H1 (cell line): ENCODE measurements around the gene PRDX2. TPM values are rescaled to one million over a fixed set of nuclear protein-coding genes. Genes with fewer than 3 reads are reported as not detected.
A peak's percentile ranks its signal among the peaks of the same experiment; 100 is the strongest.

Experiments
- BRCA1 ChIP-seq: IDR thresholded peaks from 2 replicates; pipeline ENCODE4 v1.6.1; 2012; ENCODE audit warnings: low read depth, low read length, improper control_type of control experiment
- CHD2 ChIP-seq: IDR thresholded peaks from 2 replicates; pipeline ENCODE4 v1.6.1; 2012; ENCODE audit warnings: low read length, improper control_type of control experiment
- GTF2F1 ChIP-seq: IDR thresholded peaks from 2 replicates; pipeline ENCODE4 v1.6.1; 2012; ENCODE audit warnings: low read depth, low read length, improper control_type of control experiment, borderline replicate concordance
- MAFK ChIP-seq: IDR thresholded peaks from 2 replicates; pipeline ENCODE4 v1.6.1; 2012; ENCODE audit warnings: low read depth, mild to moderate bottlenecking, improper control_type of control experiment, low read length
- PHF8 ChIP-seq: fragments of 200-600 bp; sonication (generic); conservative IDR thresholded peaks from 2 replicates; pipeline ENCODE4 v1.7.1; 2012; ENCODE audit warnings: low read depth, mild to moderate bottlenecking, inconsistent platforms, low read length, moderate library complexity
- SIN3A ChIP-seq, 2 experiments: IDR thresholded peaks in 1 of 2; conservative IDR thresholded peaks in 1 of 2; 2 replicates each; pipeline ENCODE4 v1.6.1; 2011 to 2012; ENCODE audit warnings: low read length in 2 of 2, improper control_type of control experiment in 1 of 2, low read depth in 1 of 2, mild to moderate bottlenecking in 1 of 2
- SIX5 ChIP-seq: IDR thresholded peaks from 2 replicates; pipeline ENCODE4 v1.6.1; 2011; ENCODE audit warnings: mild to moderate bottlenecking, low read depth, low read length
- TAF1 ChIP-seq: IDR thresholded peaks from 2 replicates; pipeline ENCODE4 v1.6.1; 2011; ENCODE audit warnings: mild to moderate bottlenecking, low read depth, low read length
- ZNF274 ChIP-seq: IDR thresholded peaks from 2 replicates; pipeline ENCODE4 v1.7.0; 2012; ENCODE audit warnings: low read length, borderline replicate concordance; ENCODE audit errors: extremely low read depth
- polyA plus RNA-seq, 7 experiments: library from polyadenylated mRNA; depleted of rRNA in 3 of 7; stranded (reverse) in 5 of 7; unstranded in 2 of 7; fragments of >200 nt in 5 of 7; fragments of 200-250 nt in 2 of 7; gene quantifications; 1 replicate in 5 of 7; 2 replicates in 1 of 7; 4 replicates in 1 of 7; pipeline versions ENCODE4 v1.2.1 to v1.2.3, GENCODE V29; 2011 to 2013; ENCODE audit warnings: missing spikeins in 2 of 7, mixed read lengths in 2 of 7
- total RNA-seq: library from RNA; stranded (reverse); fragmentation: NEBNext Ultra II Directional; extraction: Animal tissue kit (Norgen Biotek cat#: 25700); gene quantifications from 2 replicates; pipeline ENCODE4 v1.2.1, GENCODE V29; 2021
- TF ChIP-seq, protein P1 (sequence below): fragments of 300-600 bp; sonication (generic); IDR thresholded peaks from 2 replicates; pipeline ENCODE4 v1.7.1; 2012; ENCODE audit warnings: low read length, moderate library complexity, mild to moderate bottlenecking, inconsistent platforms; ENCODE audit not compliant: insufficient replicate concordance
- TF ChIP-seq, protein P2 (sequence below): IDR thresholded peaks from 2 replicates; pipeline ENCODE4 v1.6.1; 2011; ENCODE audit warnings: low read depth, mild to moderate bottlenecking, low read length; ENCODE audit not compliant: insufficient read depth

The PRDX2 gene
- total and polyA plus RNA-seq, 2 of the 8 experiments (the other 6 are each of a cell fraction or from before 2014, with no cell fraction given) = 380 to 748 TPM

DNA sequence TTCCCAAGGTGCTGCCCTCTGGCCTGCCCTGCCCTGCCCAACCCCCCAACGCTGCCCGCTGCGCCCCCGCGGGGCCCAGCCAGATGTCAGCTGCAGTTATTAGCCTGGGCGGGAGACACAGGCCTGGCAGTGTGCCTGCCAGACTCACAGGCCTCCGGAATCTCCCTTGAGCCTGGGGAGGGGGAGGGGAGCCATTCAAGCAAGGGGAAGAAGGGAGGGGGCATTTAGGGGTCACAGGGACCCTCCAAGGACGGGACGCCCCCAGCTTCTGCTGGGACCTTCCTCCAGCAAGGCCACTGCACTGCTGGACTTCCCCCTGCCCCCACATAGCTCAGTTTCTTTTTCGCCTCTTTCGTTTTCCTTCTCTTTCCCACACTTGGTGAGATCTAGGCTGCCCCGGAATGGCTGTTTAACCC lies 12.9 kb downstream of the PRDX2 start (continued):
- TF ChIP-seq, protein P1, sequence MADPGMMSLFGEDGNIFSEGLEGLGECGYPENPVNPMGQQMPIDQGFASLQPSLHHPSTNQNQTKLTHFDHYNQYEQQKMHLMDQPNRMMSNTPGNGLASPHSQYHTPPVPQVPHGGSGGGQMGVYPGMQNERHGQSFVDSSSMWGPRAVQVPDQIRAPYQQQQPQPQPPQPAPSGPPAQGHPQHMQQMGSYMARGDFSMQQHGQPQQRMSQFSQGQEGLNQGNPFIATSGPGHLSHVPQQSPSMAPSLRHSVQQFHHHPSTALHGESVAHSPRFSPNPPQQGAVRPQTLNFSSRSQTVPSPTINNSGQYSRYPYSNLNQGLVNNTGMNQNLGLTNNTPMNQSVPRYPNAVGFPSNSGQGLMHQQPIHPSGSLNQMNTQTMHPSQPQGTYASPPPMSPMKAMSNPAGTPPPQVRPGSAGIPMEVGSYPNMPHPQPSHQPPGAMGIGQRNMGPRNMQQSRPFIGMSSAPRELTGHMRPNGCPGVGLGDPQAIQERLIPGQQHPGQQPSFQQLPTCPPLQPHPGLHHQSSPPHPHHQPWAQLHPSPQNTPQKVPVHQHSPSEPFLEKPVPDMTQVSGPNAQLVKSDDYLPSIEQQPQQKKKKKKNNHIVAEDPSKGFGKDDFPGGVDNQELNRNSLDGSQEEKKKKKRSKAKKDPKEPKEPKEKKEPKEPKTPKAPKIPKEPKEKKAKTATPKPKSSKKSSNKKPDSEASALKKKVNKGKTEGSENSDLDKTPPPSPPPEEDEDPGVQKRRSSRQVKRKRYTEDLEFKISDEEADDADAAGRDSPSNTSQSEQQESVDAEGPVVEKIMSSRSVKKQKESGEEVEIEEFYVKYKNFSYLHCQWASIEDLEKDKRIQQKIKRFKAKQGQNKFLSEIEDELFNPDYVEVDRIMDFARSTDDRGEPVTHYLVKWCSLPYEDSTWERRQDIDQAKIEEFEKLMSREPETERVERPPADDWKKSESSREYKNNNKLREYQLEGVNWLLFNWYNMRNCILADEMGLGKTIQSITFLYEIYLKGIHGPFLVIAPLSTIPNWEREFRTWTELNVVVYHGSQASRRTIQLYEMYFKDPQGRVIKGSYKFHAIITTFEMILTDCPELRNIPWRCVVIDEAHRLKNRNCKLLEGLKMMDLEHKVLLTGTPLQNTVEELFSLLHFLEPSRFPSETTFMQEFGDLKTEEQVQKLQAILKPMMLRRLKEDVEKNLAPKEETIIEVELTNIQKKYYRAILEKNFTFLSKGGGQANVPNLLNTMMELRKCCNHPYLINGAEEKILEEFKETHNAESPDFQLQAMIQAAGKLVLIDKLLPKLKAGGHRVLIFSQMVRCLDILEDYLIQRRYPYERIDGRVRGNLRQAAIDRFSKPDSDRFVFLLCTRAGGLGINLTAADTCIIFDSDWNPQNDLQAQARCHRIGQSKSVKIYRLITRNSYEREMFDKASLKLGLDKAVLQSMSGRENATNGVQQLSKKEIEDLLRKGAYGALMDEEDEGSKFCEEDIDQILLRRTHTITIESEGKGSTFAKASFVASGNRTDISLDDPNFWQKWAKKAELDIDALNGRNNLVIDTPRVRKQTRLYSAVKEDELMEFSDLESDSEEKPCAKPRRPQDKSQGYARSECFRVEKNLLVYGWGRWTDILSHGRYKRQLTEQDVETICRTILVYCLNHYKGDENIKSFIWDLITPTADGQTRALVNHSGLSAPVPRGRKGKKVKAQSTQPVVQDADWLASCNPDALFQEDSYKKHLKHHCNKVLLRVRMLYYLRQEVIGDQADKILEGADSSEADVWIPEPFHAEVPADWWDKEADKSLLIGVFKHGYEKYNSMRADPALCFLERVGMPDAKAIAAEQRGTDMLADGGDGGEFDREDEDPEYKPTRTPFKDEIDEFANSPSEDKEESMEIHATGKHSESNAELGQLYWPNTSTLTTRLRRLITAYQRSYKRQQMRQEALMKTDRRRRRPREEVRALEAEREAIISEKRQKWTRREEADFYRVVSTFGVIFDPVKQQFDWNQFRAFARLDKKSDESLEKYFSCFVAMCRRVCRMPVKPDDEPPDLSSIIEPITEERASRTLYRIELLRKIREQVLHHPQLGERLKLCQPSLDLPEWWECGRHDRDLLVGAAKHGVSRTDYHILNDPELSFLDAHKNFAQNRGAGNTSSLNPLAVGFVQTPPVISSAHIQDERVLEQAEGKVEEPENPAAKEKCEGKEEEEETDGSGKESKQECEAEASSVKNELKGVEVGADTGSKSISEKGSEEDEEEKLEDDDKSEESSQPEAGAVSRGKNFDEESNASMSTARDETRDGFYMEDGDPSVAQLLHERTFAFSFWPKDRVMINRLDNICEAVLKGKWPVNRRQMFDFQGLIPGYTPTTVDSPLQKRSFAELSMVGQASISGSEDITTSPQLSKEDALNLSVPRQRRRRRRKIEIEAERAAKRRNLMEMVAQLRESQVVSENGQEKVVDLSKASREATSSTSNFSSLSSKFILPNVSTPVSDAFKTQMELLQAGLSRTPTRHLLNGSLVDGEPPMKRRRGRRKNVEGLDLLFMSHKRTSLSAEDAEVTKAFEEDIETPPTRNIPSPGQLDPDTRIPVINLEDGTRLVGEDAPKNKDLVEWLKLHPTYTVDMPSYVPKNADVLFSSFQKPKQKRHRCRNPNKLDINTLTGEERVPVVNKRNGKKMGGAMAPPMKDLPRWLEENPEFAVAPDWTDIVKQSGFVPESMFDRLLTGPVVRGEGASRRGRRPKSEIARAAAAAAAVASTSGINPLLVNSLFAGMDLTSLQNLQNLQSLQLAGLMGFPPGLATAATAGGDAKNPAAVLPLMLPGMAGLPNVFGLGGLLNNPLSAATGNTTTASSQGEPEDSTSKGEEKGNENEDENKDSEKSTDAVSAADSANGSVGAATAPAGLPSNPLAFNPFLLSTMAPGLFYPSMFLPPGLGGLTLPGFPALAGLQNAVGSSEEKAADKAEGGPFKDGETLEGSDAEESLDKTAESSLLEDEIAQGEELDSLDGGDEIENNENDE = no peak
- TF ChIP-seq PHF8 (no peak), SIN3A (conservative IDR thresholded peaks at IDR 0.05 in 1 of 2, IDR thresholded peaks at IDR 0.05 in 1 of 2; ENCODE audit: low read depth in 1 of 2, low read length in 2 of 2) (0 out of 4 replicates have a peak, but pooled peaks of 1 of the 2 experiments have one; percentile 56), GTF2F1 (no peak), MAFK (no peak), CHD2 (0 out of 2 replicates have a peak, but pooled peaks have one; percentile 46), SIX5 (no peak), TAF1 (peak; percentile 26; the same call in 1 of the 2 replicates), ZNF274 (no peak), BRCA1 (no peak)
- TF ChIP-seq, protein P2, sequence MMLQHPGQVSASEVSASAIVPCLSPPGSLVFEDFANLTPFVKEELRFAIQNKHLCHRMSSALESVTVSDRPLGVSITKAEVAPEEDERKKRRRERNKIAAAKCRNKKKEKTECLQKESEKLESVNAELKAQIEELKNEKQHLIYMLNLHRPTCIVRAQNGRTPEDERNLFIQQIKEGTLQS = no peak
